Central memory CD8-positive, alpha-beta T cell (primary cell): ENCODE data around the gene ACACB.

Experiments used
- ATAC-seq: fragments of 150-1000 bp; cut with Tn5 transposase; replicated peaks from 2 replicates; pipeline ENCODE4 v1.10.0; 2022; ENCODE audit warnings: mild to moderate bottlenecking, moderate FRiP score, moderate number of reproducible peaks; ENCODE audit not compliant: poor library complexity, severe bottlenecking; ENCODE audit errors: extremely low read depth
- DNase-seq, 2 donors: peaks; one replicate each; pipeline ENCODE4 v3.0.0; 2021; ENCODE audit warnings: low spot score in 2 of 2
- H3K27ac Mint-ChIP-seq: one replicate; pipeline ENCODE4 v1.8.0; 2022; ENCODE audit warnings: low read depth, mild to moderate bottlenecking, moderate library complexity, mixed read lengths
- H3K27me3 Mint-ChIP-seq: one replicate; pipeline ENCODE4 v1.8.0; 2022; ENCODE audit warnings: mixed read lengths
- H3K36me3 Mint-ChIP-seq: one replicate; pipeline ENCODE4 v1.8.0; 2022; ENCODE audit warnings: mild to moderate bottlenecking, moderate library complexity, mixed read lengths; ENCODE audit not compliant: insufficient read depth
- H3K4me1 Mint-ChIP-seq: one replicate; pipeline ENCODE4 v1.8.0; 2022; ENCODE audit warnings: mixed read lengths
- H3K4me3 Mint-ChIP-seq: one replicate; pipeline ENCODE4 v1.8.0; 2022; ENCODE audit warnings: mild to moderate bottlenecking, moderate library complexity, mixed read lengths
- H3K9me3 Mint-ChIP-seq: one replicate; pipeline ENCODE4 v1.8.0; 2022; ENCODE audit warnings: mixed read lengths

ACACB gene

DNA sequence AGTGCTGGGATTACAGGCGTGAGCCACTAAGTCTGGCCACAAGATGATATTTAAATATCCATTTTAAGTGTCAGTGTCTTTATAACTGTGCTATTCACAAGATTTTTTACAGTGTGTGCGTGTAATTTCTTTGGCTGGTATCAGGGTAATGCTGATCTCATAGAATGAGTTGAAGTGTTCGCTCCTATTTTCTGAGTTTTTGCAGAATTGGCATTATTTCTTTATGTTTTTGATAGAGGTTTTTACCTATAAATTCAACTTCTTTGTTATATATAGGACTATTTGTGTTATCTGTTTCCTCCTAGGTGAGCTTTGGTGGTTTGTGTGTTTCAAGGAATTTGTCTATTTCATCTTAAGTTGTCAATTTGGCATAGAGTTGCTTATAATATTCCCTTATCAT is 147.1 kb downstream of the ACACB start:
- Mint-ChIP-seq H3K27me3 (no peaks in the 10 kb centered on the region), H3K4me1 (no peaks in the 10 kb centered on the region), H3K9me3 (no peaks in the 10 kb centered on the region), H3K4me3 (no peak overlapping the region), H3K36me3 (peaks cover 5% of the 10 kb centered on the region), H3K27ac (peak overlapping the region; percentile 50)
- ATAC-seq (no peak), DNase-seq (no peak)

DNA sequence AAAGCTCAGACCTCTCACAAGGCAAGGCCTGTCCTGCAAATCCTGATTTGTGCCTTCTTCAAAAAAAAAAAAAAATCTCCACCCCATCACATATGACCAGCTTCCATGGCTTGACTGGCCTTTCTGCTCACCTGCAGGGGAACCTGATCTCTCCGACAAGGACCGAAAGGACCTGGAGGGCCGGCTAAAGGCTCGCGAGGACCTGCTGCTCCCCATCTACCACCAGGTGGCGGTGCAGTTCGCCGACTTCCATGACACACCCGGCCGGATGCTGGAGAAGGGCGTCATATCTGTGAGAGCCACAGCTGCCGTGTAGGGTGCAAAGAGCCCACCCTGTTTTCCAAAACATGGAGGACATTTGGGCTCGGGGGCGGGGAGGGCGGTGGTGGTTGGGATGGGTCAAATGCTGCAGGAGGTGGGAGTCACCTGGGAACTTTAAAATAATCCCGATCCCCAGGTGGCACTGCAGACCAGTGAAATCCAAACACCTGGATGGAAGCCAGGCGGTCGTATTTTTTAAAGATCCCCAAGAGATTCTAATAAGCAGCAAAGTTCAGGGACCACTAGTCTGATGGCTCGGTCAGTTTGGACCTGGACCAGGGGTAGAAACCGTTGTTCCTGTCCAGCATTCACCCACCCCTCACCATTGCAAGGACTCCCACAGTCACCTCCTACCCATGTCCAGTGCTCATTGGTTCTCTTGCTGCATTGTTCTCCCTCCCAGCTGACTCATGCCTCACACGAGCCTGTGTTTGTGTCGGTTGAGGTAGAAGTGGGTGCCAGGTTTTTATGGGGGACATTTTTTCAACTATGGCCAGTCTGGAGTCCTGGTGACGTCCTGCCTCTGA is 147.9 kb downstream of the ACACB start:
- Mint-ChIP-seq H3K36me3 (peaks cover 5% of the 10 kb centered on the region), H3K27ac (peak overlapping the region; percentile 50), H3K9me3 (no peaks in the 10 kb centered on the region), H3K27me3 (no peaks in the 10 kb centered on the region), H3K4me1 (no peaks in the 10 kb centered on the region), H3K4me3 (no peak overlapping the region)
- ATAC-seq (no peak), DNase-seq (no peak)

DNA sequence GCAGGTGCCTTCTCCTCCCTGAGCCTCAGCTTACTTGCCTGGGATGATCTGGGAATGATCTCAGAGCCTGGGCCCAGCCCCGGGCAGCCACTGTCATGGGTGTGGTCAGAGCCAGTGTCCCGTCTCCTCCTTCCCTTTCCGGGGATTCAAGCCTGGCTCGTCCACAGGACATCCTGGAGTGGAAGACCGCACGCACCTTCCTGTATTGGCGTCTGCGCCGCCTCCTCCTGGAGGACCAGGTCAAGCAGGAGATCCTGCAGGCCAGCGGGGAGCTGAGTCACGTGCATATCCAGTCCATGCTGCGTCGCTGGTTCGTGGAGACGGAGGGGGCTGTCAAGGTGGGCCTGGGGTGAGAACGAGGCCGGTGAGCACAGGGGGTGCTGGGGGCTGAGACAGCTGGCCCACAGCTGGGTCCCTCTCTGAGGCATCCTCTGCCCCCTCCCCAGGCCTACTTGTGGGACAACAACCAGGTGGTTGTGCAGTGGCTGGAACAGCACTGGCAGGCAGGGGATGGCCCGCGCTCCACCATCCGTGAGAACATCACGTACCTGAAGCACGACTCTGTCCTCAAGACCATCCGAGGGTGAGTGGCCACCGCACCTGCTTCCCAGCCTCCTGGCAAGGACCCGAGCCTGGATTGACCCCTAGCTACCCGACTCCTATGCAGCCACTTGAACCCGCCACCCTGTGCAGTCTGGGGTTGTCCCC is 148.7 kb downstream of the ACACB start:
- Mint-ChIP-seq H3K27me3 (no peaks in the 10 kb centered on the region), H3K4me3 (no peak overlapping the region), H3K9me3 (no peaks in the 10 kb centered on the region), H3K27ac (no peak overlapping the region), H3K36me3 (peaks cover 5% of the 10 kb centered on the region), H3K4me1 (no peaks in the 10 kb centered on the region)
- ATAC-seq (no peak), DNase-seq (no peak)

DNA sequence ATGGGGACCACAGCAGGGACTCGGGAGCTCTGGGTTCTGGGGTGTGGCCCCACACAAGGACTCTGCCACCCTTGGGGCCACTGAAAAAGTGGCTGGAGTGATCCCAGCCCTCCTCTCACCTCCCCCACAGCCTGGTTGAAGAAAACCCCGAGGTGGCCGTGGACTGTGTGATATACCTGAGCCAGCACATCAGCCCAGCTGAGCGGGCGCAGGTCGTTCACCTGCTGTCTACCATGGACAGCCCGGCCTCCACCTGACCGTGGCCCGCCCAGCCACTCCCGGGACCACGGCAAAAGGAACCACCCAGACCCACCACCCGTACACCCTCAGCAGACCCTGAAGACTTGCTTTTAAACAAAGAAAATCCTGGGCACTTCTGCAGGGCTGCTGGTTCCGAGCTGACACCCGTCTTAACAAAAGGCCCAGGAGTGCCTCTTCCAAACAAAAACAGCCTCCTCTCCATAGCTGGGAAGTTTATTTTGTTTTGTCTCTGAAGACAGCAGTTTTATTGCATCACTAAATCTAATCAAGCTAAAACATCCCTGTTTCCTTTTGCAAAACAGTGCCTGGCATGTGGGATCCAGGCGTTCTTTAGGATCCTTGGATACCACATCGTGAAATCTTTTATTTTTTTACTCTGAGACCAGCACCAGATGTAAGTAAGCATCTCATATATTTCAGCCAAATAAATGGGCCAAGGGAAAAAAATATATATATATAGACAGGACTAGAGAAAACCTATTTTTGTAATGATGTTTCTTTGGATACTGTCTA is 149.9 kb downstream of the ACACB start:
- ATAC-seq: no peak
- no peak for DNase-seq
- Mint-ChIP-seq H3K4me3 (no peak overlapping the region), H3K9me3 (no peaks in the 10 kb centered on the region), H3K27me3 (no peaks in the 10 kb centered on the region), H3K4me1 (no peaks in the 10 kb centered on the region), H3K36me3 (peaks cover 5% of the 10 kb centered on the region), H3K27ac (no peak overlapping the region)

DNA sequence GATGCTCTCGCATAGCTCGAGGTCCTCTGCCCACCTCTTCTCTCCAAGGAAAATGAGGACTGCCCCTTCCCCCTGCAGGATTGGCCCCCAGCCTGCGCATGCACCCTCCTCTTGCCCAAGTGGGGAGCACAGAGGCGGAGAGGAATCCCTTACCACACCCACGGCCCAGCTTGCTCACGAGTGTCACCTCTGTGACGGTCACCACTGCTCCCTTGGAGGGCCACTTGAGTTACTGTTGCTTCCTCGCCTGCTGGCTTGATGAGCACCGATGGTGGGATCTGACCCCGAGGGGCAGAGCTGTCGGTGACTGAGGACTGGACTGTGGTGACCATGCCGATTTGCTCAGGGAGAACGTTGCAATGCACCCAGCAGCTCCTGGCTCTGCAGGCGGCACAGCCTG is 151.0 kb downstream of the ACACB start:
- no peaks in the 10 kb centered on the region for H3K4me1 Mint-ChIP-seq
- DNase-seq (no peak), ATAC-seq (no peak)
- H3K27me3 Mint-ChIP-seq: no peaks in the 10 kb centered on the region
- no peaks in the 10 kb centered on the region for H3K9me3 Mint-ChIP-seq
- H3K4me3 Mint-ChIP-seq: no peak overlapping the region
- H3K27ac Mint-ChIP-seq: no peak overlapping the region
- peaks cover 5% of the 10 kb centered on the region for H3K36me3 Mint-ChIP-seq

DNA sequence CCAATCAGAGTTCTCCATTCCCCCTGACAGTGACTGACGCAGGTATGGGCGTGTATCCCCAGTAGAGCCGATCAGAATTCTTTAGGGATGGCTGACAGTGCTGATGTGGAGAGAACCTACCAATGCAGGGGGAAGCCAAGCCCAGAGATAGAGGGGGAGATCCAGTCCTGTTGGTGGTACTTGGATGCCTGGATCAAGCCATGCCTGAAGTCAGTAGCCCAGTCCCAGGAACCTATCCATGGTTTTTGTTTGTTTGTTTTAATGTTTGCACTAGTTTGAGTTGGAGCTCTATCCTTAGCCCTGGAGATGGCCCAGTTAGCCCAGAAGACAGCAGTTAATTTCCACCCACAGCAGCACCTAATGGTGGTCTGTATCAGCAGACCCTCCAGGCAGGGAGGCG is 152.5 kb downstream of the ACACB start:
- Mint-ChIP-seq H3K36me3 (peaks cover 5% of the 10 kb centered on the region), H3K27ac (no peak overlapping the region), H3K9me3 (no peaks in the 10 kb centered on the region), H3K4me3 (no peak overlapping the region), H3K4me1 (no peaks in the 10 kb centered on the region), H3K27me3 (peaks cover 9% of the 10 kb centered on the region)
- DNase-seq (no peak), ATAC-seq (no peak)

DNA sequence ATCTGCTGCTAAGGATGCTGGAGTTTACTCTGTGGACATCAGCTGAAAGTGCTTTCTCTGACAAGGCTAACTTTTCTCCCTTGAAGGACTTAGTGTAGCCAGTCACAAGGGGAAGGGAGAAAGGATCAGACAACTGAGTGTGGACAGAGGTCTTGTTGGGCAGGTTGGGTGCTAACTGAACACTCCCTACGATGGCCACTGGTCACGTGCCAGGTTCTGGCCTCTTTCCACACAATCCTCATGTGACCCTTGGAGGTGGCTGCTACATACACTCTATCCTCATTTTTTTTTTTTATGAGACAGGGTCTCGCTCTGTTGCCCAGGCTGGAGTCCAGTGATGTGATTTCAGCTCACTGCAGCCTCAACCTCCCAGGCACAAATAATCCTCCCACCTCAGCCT is 153.0 kb downstream of the ACACB start:
- H3K9me3 Mint-ChIP-seq: no peaks in the 10 kb centered on the region
- no peaks in the 10 kb centered on the region for H3K4me1 Mint-ChIP-seq
- peaks cover 13% of the 10 kb centered on the region for H3K27me3 Mint-ChIP-seq
- no peak overlapping the region for H3K27ac Mint-ChIP-seq
- ATAC-seq: no peak
- H3K36me3 Mint-ChIP-seq: peaks cover 5% of the 10 kb centered on the region
- H3K4me3 Mint-ChIP-seq: no peak overlapping the region
- no peak for DNase-seq

DNA sequence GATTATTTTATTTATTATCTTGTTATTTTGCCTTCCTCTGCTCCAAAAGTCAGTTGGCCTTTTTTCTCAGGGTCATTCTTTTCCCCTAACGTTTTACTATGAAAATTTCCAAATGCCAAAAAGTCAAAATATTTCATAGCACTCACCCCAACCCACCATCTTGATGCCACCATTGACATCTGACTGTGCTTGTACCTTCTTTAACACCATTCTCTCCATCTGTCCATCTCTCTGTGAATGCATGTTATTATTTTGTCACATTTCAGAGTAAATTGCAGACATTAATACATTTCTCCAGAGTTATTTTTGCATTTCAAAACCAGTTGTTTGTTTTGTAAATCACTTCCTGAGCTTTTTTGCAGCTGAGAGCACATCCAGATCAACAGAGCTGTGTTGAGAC is 154.1 kb downstream of the ACACB start:
- Mint-ChIP-seq H3K27me3 (peaks cover 13% of the 10 kb centered on the region), H3K4me3 (no peak overlapping the region), H3K4me1 (no peaks in the 10 kb centered on the region), H3K36me3 (peaks cover 3% of the 10 kb centered on the region), H3K27ac (no peak overlapping the region), H3K9me3 (no peaks in the 10 kb centered on the region)
- no peak for ATAC-seq
- DNase-seq: no peak

DNA sequence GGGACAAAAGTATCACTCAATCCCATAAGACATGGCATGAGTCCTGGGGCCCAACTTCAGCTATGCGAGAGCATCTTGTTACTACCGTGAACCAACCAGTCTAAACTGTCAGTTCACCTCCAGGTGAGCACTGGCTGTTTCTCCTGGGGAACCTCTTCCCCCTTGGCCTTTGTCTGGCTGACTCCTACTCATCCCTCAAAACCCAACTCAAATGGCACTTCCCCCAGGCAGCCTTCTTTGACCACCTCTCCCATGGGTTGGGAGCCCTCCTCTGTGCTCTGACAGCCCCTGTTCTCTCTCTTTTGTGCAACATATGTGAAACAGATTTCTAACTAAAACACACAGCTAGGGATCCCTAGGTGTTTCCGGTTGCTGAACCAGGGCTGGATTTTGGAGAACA is 155.0 kb downstream of the ACACB start:
- H3K27ac Mint-ChIP-seq: no peak overlapping the region
- peaks cover 2% of the 10 kb centered on the region for H3K36me3 Mint-ChIP-seq
- DNase-seq: no peak
- H3K9me3 Mint-ChIP-seq: no peaks in the 10 kb centered on the region
- no peak for ATAC-seq
- no peaks in the 10 kb centered on the region for H3K4me1 Mint-ChIP-seq
- H3K4me3 Mint-ChIP-seq: no peak overlapping the region
- H3K27me3 Mint-ChIP-seq: peaks cover 13% of the 10 kb centered on the region

DNA sequence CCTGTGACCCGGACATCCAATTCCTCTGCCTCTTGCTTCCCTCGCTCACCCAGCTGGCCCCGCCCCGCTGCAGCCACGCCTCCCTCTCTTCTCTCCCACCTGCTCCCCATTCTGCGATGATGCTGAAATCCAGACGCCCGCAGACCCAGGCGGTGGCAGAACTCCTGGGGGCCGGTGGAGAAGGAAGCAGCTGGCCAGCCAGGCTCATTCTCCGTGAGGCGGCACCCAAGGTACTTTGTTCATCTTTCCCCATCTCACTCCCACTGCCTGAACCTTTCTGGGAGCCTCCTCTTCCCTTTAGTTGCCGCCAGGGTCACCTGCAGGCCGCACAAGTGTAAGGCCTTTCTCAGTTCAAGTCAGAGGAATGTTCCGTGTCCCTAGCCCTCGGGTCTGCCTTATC is 157.0 kb downstream of the ACACB start:
- Mint-ChIP-seq H3K4me1 (no peaks in the 10 kb centered on the region), H3K27ac (no peak overlapping the region), H3K27me3 (peaks cover 16% of the 10 kb centered on the region), H3K9me3 (no peaks in the 10 kb centered on the region), H3K36me3 (no peaks in the 10 kb centered on the region), H3K4me3 (no peak overlapping the region)
- DNase-seq (no peak), ATAC-seq (no peak)

DNA sequence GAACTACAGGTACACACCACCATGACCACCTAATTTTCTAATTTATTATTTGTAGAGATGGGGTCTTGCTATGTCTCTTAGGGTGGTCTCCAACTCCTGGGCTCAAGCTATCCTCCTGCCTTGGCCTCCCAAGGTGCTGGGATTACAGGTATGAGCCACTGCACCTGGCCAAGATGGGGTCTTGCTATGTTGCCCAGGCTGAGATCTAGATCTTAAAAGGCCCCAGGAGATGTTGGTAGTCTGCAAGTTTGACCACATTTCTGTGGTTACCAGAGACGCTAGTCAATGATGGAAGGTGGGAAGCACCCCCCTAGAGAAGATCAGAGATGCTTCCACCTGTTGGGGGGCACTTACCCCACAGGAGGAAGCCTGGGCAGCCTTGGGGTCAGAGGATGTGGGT is 158.0 kb downstream of the ACACB start:
- no peak overlapping the region for H3K4me3 Mint-ChIP-seq
- DNase-seq (no peak), ATAC-seq (no peak)
- no peak overlapping the region for H3K27ac Mint-ChIP-seq
- H3K9me3 Mint-ChIP-seq: no peaks in the 10 kb centered on the region
- H3K27me3 Mint-ChIP-seq: peaks cover 24% of the 10 kb centered on the region
- no peaks in the 10 kb centered on the region for H3K36me3 Mint-ChIP-seq
- H3K4me1 Mint-ChIP-seq: no peaks in the 10 kb centered on the region

DNA sequence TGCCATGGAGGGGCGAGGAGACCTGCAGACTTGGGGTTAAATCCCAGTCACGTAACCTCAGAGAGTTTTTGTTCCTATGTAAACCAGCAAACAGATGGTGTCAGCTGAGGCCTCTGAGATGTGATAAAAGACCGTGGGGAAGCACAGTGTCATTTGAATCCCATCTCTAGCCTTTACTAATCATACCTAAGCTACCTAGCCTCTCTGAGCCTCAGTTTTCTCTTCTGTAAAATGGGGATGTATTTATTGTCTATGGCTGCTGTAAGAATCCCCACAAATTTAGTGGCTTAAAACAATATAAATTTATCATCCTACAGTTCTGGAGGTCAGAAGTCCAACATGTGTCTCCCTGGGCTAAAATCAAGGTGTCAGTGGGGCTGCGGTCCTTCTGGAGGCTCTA is 158.8 kb downstream of the ACACB start:
- H3K4me3 Mint-ChIP-seq: no peak overlapping the region

More for the DNA sequence above, 158.8 kb downstream of the ACACB start:
- H3K27ac Mint-ChIP-seq: no peak overlapping the region
- no peak for DNase-seq
- no peaks in the 10 kb centered on the region for H3K4me1 Mint-ChIP-seq
- no peaks in the 10 kb centered on the region for H3K9me3 Mint-ChIP-seq
- peaks cover 24% of the 10 kb centered on the region for H3K27me3 Mint-ChIP-seq
- no peaks in the 10 kb centered on the region for H3K36me3 Mint-ChIP-seq
- ATAC-seq: no peak
